Cardiac muscle cell (in vitro differentiated cells and primary cell): ENCODE data around the gene MVD. TPM values are rescaled to one million over a fixed set of nuclear protein-coding genes. Genes with fewer than 3 reads are reported as not detected.
"Not testable (repeated sequence)": the region's sequence is repeated elsewhere in the genome, so short reads cannot be mapped to it uniquely, and the experiment has no call there.

Experiments
- DNase-seq, 2 donors: peaks; one replicate each; pipeline versions ENCODE4 v3.0.0 to v3.0.0-alpha.2; 2010 to 2017; ENCODE audit warnings: low read depth in 1 of 2, low spot score in 1 of 2
- H3K27ac ChIP-seq: fragments of 200-600 bp; sonication (generic); 2 replicates; pipeline ENCODE4 v1.5.1; 2016
- H3K27me3 ChIP-seq: fragments of 200-600 bp; sonication (generic); 2 replicates; pipeline ENCODE4 v1.6.0; 2016; ENCODE audit warnings: control low read depth
- H3K36me3 ChIP-seq: fragments of 200-600 bp; sonication (generic); 2 replicates; pipeline ENCODE4 v1.5.1; 2016; ENCODE audit warnings: control low read depth
- H3K4me1 ChIP-seq: fragments of 200-600 bp; sonication (generic); 2 replicates; pipeline ENCODE4 v1.8.1; 2017; ENCODE audit warnings: low read depth, mild to moderate bottlenecking, mixed run types
- H3K4me3 ChIP-seq: fragments of 200-600 bp; sonication (generic); 2 replicates; pipeline ENCODE4 v1.5.1; 2016; ENCODE audit warnings: mild to moderate bottlenecking
- H3K9me3 ChIP-seq: fragments of 200-600 bp; sonication (generic); 2 replicates; pipeline ENCODE4 v1.5.1; 2017; ENCODE audit warnings: low read depth, mild to moderate bottlenecking, control low read depth
- CTCF ChIP-seq: IDR thresholded peaks from 2 replicates; pipeline ENCODE4 v1.5.1; 2012; ENCODE audit warnings: low read depth, mild to moderate bottlenecking, low read length
- polyA plus RNA-seq: library from polyadenylated mRNA; unstranded; fragments of >200 nt; fragmentation: Nextera tagmentation; extraction: Ambion mirVana; gene quantifications from 2 replicates; pipeline ENCODE4 v1.2.1, GENCODE V29; 2016
- total RNA-seq: library from RNA; depleted of rRNA; stranded (reverse); fragments of >200 nt; gene quantifications from 2 replicates; pipeline ENCODE4 v1.2.3, GENCODE V29; 2016

The MVD gene
- total and polyA plus RNA-seq, 2 experiments from 2014 or later = 65.0 to 192 TPM

- Histone ChIP-seq H3K4me3 (no peak overlapping the region), H3K27ac (no peak overlapping the region), H3K4me1 (peaks cover 1% of the 10 kb centered on the region), H3K27me3 (no peaks in the 10 kb centered on the region), H3K9me3 (no peaks in the 10 kb centered on the region), H3K36me3 (peaks cover 11% of the 10 kb centered on the region)
- TF ChIP-seq CTCF = no peak
- DNase-seq = no peak
Measured at GRCh38 chr16:88613293-88613692, 49.6 kb downstream of the MVD start.

GRCh38 chr16:88610909-88611812, 51.7 kb downstream of the MVD start:
- Histone ChIP-seq H3K27me3 (no peaks in the 10 kb centered on the region), H3K4me1 (no peaks in the 10 kb centered on the region), H3K9me3 (no peaks in the 10 kb centered on the region), H3K4me3 (no peak overlapping the region), H3K36me3 (peaks cover 12% of the 10 kb centered on the region), H3K27ac (no peak overlapping the region)
- peak in 1 of 2 donors; percentile 59 for DNase-seq
- no peak for TF ChIP-seq CTCF

GRCh38 chr16:88610080-88610479, 52.8 kb downstream of the MVD start:
- Histone ChIP-seq H3K4me3 (no peak overlapping the region), H3K36me3 (peaks cover 15% of the 10 kb centered on the region), H3K27me3 (no peaks in the 10 kb centered on the region), H3K27ac (no peak overlapping the region), H3K9me3 (no peaks in the 10 kb centered on the region), H3K4me1 (no peaks in the 10 kb centered on the region)
- no peak for DNase-seq
- TF ChIP-seq CTCF = no peak

- not testable (repeated sequence) for DNase-seq, H3K4me3 ChIP-seq, H3K27ac ChIP-seq, H3K4me1 ChIP-seq, H3K9me3 ChIP-seq, H3K27me3 ChIP-seq
- H3K36me3 ChIP-seq = peaks cover 15% of the 10 kb centered on the region
Measured at GRCh38 chr16:88609426-88609825, 53.5 kb downstream of the MVD start.

- H3K36me3 ChIP-seq = peaks cover 15% of the 10 kb centered on the region
- H3K9me3 ChIP-seq = no peaks in the 10 kb centered on the region
- no peaks in the 10 kb centered on the region for H3K4me1 ChIP-seq
- no peak overlapping the region for H3K27ac ChIP-seq
- no peak for DNase-seq
- H3K4me3 ChIP-seq = no peak overlapping the region
- no peaks in the 10 kb centered on the region for H3K27me3 ChIP-seq
- TF ChIP-seq CTCF = no peak
Measured at GRCh38 chr16:88608076-88608475, 54.8 kb downstream of the MVD start.

GRCh38 chr16:88606148-88606757, 56.6 kb downstream of the MVD start:
- H3K4me1 ChIP-seq = no peaks in the 10 kb centered on the region
- DNase-seq = no peak
- no peak overlapping the region for H3K27ac ChIP-seq
- H3K9me3 ChIP-seq = no peaks in the 10 kb centered on the region
- TF ChIP-seq CTCF = no peak
- no peaks in the 10 kb centered on the region for H3K27me3 ChIP-seq
- H3K4me3 ChIP-seq = no peak overlapping the region
- peaks cover 14% of the 10 kb centered on the region for H3K36me3 ChIP-seq
